Stimulated activated naive CD8-positive, alpha-beta T cell treated with anti-CD3 and anti-CD28 coated beads, Interleukin-15, Interleukin-2, amounts not matched to agents 100 U/mL and 50 U/mL, for 24 hours (primary cell): ENCODE data around the gene SLIT3.
"Not testable (repeated sequence)": the region's sequence is repeated elsewhere in the genome, so short reads cannot be mapped to it uniquely, and the experiment has no call there.

ENCODE experiments used
- ATAC-seq: fragments of 150-1000 bp; cut with Tn5 transposase; one replicate; pipeline ENCODE4 v1.10.0; 2021
- DNase-seq: peaks from one replicate; pipeline ENCODE4 v3.0.0; 2021

SLIT3 gene

GRCh38 chr5:168765551-168766425 lies 535.2 kb downstream of the SLIT3 start:
- no peak for ATAC-seq

GRCh38 chr5:168765086-168765550 lies 535.8 kb downstream of the SLIT3 start:
- DNase-seq, result no peak
- ATAC-seq, result no peak

More at GRCh38 chr5:168765551-168766425, 535.2 kb downstream of the SLIT3 start:
- no peak for DNase-seq

- ATAC-seq, result no peak
- DNase-seq, result no peak
These were observed 544.2 kb downstream of the SLIT3 start for GRCh38 chr5:168756453-168757391.

DNA sequence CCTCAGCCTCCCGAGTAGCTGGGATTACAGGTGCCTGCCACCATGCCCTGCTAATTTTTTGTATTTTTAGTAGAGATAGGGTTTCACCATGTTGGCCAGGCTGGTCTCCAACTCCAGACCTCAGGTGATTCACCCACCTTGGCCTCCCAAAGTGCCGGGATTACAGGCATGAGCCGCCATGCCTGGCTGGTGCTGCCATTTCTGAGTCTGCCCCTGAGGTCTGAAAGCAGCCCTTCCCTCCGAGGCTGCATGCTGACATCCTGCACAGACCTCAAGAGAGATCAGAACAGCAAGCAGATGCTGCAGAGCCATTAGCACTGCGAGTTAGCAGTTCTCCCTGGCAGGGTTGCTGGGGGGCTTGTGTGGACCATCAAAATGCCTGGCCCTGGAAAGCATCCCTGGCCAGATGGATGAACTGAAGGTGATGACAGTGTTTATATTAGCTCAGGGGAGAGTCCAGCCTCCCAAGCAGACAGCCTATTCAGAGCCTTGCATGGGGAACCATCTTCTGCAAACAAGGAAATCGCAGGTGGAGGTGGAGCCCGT lies 545.3 kb downstream of the SLIT3 start:
- no peak for DNase-seq

DNA sequence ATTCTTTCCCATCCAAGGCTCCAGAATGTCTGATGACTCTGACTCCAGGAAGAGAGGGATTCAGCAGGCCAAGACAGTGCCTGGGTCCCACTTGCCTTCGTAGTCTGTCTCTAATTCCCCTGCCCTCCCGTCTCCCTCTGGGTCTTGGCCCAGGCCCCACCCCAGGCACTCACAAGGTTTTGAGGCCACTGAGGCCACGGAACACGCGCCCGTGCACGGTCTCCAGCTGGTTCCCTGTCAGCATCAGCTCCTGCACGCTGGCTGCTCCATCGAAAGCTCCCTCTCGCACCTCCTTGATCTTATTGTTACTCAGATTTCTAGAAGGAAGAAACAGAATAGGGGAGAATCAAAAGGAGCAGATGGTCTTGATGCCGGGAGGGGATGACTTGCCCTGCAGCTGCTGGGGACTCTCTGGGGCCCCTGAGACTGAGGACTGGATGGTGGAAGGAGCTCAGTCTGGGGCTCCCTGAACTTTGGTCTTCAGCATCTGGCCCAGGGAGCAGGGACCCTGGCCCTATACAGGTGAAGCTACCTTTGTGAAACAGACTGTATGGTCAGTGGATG lies 547.2 kb downstream of the SLIT3 start:
- no peak for ATAC-seq

More for the DNA sequence above, 545.3 kb downstream of the SLIT3 start:
- ATAC-seq, result no peak

GRCh38 chr5:168752416-168753190 lies 548.3 kb downstream of the SLIT3 start:
- ATAC-seq (no peak), DNase-seq (no peak)

More for the DNA sequence above, 547.2 kb downstream of the SLIT3 start:
- DNase-seq, result no peak

DNA sequence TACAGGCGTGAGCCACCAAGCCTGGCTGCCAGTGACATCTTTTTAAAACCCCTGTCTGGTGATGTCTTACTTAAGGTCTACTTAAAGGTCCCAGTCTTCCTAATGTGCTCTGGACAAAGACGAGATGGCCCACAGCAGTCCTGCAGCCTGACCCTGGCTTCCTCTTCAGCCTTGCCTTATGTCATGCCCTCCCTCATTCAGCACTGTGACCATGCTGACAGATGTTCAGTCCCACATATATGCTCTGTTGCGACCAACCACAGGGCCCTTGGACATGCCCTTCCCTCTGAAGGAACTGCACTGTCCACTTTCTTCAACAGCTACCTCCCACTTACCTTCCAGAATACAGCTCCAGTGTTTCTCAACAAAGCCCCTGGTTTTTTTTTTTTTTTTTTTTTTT lies 548.9 kb downstream of the SLIT3 start:
- no peak for ATAC-seq
- no peak for DNase-seq

- DNase-seq (no peak), ATAC-seq (no peak)
These were observed 550.0 kb downstream of the SLIT3 start for GRCh38 chr5:168750926-168751325.

DNA sequence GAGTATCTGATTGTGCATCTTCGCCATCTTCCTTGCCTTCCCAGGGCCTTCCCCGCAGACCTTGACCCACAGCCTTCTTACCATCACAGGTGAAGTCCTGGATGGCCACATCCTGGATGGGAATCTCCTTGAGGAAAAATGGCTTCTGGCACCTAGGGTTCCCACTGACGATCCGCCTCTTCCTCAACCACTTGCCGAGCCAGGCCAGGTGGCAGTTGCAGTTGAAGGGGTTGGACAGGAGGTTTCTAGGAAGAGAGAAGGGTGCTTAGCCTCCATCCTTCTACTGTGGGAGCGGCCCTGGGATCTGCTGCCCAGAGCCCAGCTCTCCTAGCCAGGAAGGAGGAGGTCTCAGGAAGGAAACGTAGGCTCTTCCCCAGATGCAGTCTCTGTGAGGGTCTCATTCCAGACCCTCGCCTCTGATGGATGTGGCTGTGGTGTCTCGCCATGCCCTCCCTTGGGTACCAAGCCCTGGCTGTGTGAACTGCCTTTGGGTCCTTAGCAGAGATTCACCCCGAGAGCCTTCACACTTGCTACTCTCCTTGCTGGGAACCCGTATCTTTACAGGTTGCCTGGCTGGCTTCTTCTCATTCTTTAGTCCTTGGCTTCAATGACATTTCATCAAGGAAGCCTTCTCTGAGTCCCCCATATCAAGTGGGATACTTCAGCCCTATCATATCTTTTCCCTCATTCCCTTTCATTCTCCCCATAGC lies 551.4 kb downstream of the SLIT3 start:
- ATAC-seq, result no peak
- DNase-seq, result no peak

GRCh38 chr5:168747987-168748777 lies 552.8 kb downstream of the SLIT3 start:
- ATAC-seq (peak; percentile 63), DNase-seq (peak; percentile 60)

DNA sequence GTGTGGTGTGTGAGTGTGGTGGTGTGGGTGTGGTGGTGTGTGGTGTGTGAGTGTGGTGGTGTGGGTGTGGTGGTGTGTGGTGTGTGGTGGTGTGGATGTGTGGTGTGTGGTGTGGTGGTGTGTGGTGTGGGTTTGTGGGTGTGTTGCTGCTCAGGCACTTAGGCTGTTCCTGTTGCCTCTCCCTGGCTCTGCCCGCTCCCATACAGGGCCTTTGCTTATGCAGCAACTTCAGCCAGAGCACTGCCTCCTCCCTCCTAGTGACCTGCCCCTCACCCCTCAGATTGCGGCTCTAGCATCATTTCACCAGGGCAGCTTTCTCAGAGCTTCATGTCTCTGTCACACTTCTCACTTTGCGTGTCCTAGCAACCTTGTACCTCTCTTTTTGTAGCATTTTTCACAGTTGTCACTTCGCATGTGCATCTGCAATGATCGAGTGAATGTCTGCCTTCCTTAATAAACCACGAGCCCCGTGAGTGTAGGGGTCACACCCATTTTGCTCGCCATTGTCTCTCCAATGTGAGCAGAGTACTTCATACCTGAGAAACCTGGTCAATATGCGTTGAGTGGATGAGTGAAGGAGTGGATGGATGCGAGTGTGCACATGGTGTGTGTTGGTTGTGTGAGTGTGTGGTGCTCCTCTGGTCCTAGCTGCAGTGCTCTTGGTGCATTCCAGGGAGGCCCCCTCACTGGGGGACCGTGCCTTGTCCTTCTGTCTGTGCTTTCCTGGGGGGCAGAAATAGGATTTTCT lies 553.9 kb downstream of the SLIT3 start:
- no peak for DNase-seq

GRCh38 chr5:168746126-168746892 lies 554.6 kb downstream of the SLIT3 start:
- not testable (repeated sequence) for ATAC-seq, DNase-seq

More for the DNA sequence above, 553.9 kb downstream of the SLIT3 start:
- ATAC-seq, result no peak

DNA sequence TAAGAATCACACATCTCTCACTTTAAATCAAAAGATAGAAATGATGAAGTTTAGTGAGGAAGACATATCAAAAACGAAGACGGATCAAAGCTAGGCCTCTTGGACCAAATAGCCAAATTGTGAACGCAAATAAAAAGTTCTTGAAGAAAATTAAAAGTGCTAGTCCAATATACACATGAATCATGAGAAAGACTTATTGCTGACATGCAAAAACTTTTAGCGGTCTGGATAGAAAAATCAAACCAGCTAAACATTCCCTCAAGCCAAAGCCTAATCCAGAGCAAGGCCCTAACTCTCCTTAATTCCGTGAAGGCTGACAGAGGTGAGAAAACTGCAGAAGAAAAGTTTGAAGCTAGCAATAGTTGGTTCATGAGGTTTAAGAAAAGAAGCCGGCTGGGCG lies 557.3 kb downstream of the SLIT3 start:
- ATAC-seq (no peak), DNase-seq (no peak)

- ATAC-seq, DNase-seq: not testable (repeated sequence)
These were observed 558.6 kb downstream of the SLIT3 start for GRCh38 chr5:168742311-168742710.

GRCh38 chr5:168740811-168741213 lies 560.1 kb downstream of the SLIT3 start:
- ATAC-seq, result no peak
- no peak for DNase-seq

GRCh38 chr5:168740092-168740800 lies 560.7 kb downstream of the SLIT3 start:
- no peak for ATAC-seq
- DNase-seq, result no peak

GRCh38 chr5:168737066-168737465 lies 563.9 kb downstream of the SLIT3 start:
- no peak for ATAC-seq
- DNase-seq, result no peak
